Right cardiac atrium (tissue), 5 donors: ENCODE measurements around the gene DENND1C. TPM values are rescaled to one million over a fixed set of nuclear protein-coding genes. Genes with fewer than 3 reads are reported as not detected.
"Not testable (repeated sequence)": the region's sequence is repeated elsewhere in the genome, so short reads cannot be mapped to it uniquely, and the experiment has no call there.

Experiments
- ATAC-seq, 2 donors: fragments of 200-7000 bp; cut with Tn5 transposase; one replicate each; pipeline versions ENCODE4 v1.8.0 to v1.9.1; 2020; ENCODE audit warnings: moderate library complexity in 2 of 2, mild to moderate bottlenecking in 1 of 2
- DNase-seq, 3 donors: peaks; one replicate each; pipeline ENCODE4 v3.0.0-alpha.2; 2020
- H3K27ac ChIP-seq: one replicate; pipeline ENCODE4 v1.5.1; 2013; ENCODE audit warnings: mild to moderate bottlenecking, low read length, control low read depth, moderate library complexity
- H3K27me3 ChIP-seq: one replicate; pipeline ENCODE4 v1.6.1; 2013; ENCODE audit not compliant: control insufficient read depth, insufficient read depth
- H3K4me1 ChIP-seq: one replicate; pipeline ENCODE4 v1.6.1; 2013; ENCODE audit warnings: low read length; ENCODE audit not compliant: control insufficient read depth, insufficient read depth
- H3K4me3 ChIP-seq: one replicate; pipeline ENCODE4 v1.5.1; 2013; ENCODE audit warnings: low read length, control low read depth
- H3K9me3 ChIP-seq: one replicate; pipeline ENCODE4 v1.6.1; 2013; ENCODE audit warnings: low read length; ENCODE audit not compliant: control insufficient read depth
- WGBS: extraction: QIAGEN DNeasy Blood & Tissue Kit; methylation state at CpG from one replicate; pipeline ENCODE4 v1.1.7; 2013; 5-methylcytosine and 5-hydroxymethylcytosine counted together
- intact Hi-C, 4 donors: fragments of 100-400 bp; cut with DNase I; formaldehyde crosslinking; loops; one replicate each; pipeline versions ENCODE4 v1.11.0 to v1.14.0; 2022 to 2023
- polyA plus RNA-seq: library from polyadenylated mRNA; stranded (reverse); fragments of 200-250 nt; gene quantifications from one replicate; pipeline ENCODE4 v1.2.3, GENCODE V29; 2013
- total RNA-seq, 4 donors: library from RNA; stranded (reverse); fragmentation: NEBNext Ultra II Directional; extraction: Animal tissue kit (Norgen Biotek cat#: 25700); gene quantifications; one replicate each; pipeline ENCODE4 v1.2.1, GENCODE V29; 2021
- donor health status: healthy with polysubstance abuse.
- donor health status: DM: no; HTN: yes; CAD: no.
- donor health status: DM: no; HTN: no; CAD: no.
- donor health status: DM: no; HTN: yes; CAD: no; lungs with severe emphysema.
- donor health status: DM: yes; HTN: yes; CAD: no.

The DENND1C gene
- total and polyA plus RNA-seq, 5 donors = 0.54 to 1.9 (median 0.91) TPM

DNA sequence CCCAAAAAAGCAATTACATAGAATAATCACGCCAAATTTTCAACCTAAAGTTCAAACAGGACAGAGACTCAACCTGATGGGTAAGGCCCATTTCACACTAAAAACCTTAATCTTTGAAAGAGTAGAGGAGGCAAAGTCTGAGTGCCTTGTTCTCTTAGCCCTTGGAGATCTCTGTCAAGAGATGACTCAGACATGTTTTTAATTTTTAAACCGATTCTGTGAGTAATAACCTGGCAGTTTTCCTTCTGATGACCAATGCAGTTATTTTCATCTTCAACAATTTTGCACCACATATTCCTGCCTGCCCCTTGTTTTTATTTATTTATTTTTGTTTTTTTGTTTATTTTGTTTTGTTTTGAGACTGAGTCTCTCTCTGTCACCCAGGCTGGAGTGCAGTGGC is 37.7 kb upstream of the DENND1C start:
- H3K4me1 ChIP-seq = no peaks in the 10 kb centered on the region
- DNase-seq = no peak
- H3K4me3 ChIP-seq = no peak overlapping the region
- 55% methylated on average over 2 of the region's 2 CpGs for WGBS
- H3K9me3 ChIP-seq = no peaks in the 10 kb centered on the region
- no peak overlapping the region for H3K27ac ChIP-seq
- intact Hi-C loops = loop anchor here in 3 of 4 donors (5.0 kb wide), 2 partner anchors 113 to 343 kb away; no protein-coding TSS in a partner anchor
- ATAC-seq = no peak
- H3K27me3 ChIP-seq = no peaks in the 10 kb centered on the region

DNA sequence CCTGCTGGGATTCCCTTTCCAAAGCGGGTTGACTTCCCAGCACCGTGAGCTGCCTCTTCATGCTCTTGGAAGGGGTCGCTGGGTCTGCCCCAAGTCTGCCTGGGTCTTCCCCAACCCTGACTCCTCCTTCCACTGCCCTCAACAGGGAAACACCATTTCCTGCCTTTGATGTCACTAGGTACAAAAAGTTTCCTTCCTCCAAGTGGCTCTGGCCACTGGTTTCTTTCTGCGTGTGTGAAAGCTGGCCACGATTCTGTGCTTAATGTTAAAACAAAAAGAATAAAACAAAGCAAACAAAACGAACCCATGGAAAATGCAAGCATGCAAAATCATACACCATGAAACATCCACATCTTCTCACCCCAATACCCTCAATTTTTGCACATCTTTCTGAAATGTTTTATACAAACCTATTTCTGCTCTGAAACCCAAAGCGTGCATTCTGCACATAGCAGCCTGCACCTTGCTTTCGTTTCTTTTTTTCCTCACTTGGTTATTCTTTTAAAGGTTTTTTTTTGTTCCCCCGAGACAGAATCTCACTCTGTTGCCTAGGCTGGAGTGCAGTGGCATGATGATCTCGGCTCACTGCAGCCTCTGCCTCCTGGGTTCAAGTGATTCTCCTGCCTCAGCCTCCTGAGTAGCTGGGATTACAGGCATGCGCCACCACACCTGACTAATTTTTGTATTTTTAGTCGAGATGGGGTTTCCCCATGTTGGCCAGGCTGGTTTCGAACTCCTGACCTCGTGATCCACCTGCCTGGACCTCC is 36.7 kb upstream of the DENND1C start:
- H3K9me3 ChIP-seq = no peaks in the 10 kb centered on the region
- 49% methylated on average over 14 of the region's 14 CpGs for WGBS
- no peak overlapping the region for H3K27ac ChIP-seq
- H3K4me1 ChIP-seq = no peaks in the 10 kb centered on the region
- no peak overlapping the region for H3K4me3 ChIP-seq
- H3K27me3 ChIP-seq = no peaks in the 10 kb centered on the region
- intact Hi-C loops = loop anchor here in 3 of 4 donors (5.0 kb wide), 2 partner anchors 114 to 344 kb away; no protein-coding TSS in a partner anchor
- peak in 1 of 3 donors; percentile 14 for DNase-seq
- ATAC-seq = no peak

DNA sequence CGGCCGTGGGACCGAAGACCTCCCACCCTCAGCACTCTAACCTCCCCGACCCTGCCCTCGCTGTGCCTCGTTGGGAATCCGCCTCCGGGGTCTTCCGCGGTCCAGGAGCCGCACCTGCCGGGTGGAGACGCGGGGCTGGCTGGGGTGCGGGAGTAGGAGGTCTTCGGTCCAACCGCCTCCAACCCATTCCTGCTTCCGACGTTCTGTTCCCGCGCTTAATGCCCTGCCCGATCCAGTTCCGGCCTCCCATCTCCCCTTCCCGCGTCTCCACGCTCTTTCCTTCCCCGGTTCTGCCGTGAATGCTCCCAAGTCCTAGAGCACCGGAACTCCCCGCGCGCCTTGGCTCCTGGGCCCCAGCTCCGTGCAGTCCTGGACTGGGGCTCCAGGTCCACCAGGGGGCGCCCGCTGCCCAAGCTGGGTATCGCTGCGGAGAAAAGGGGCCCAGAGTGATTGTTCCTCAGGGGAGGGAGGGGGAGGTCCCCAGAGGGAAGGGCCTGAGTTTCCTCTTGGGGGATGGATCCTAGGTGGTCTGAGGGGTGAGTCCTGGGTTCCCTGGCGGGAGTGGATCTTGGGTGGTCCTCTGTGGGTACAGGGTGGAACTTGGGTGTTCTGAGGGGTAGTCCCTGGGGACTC is 35.2 kb upstream of the DENND1C start:
- H3K27me3 ChIP-seq = no peaks in the 10 kb centered on the region
- H3K27ac ChIP-seq = no peak overlapping the region
- under 1% methylated on average over 38 of the region's 38 CpGs for WGBS
- no peaks in the 10 kb centered on the region for H3K9me3 ChIP-seq
- intact Hi-C loops = loop anchor here in 3 of 4 donors (5.0 kb wide), 2 partner anchors 116 to 346 kb away; no protein-coding TSS in a partner anchor
- no peaks in the 10 kb centered on the region for H3K4me1 ChIP-seq
- peak; percentile 93 to 97 (median 96) for DNase-seq
- ATAC-seq = peak; percentile 92 to 93
- H3K4me3 ChIP-seq = peak overlapping the region; percentile 35

DNA sequence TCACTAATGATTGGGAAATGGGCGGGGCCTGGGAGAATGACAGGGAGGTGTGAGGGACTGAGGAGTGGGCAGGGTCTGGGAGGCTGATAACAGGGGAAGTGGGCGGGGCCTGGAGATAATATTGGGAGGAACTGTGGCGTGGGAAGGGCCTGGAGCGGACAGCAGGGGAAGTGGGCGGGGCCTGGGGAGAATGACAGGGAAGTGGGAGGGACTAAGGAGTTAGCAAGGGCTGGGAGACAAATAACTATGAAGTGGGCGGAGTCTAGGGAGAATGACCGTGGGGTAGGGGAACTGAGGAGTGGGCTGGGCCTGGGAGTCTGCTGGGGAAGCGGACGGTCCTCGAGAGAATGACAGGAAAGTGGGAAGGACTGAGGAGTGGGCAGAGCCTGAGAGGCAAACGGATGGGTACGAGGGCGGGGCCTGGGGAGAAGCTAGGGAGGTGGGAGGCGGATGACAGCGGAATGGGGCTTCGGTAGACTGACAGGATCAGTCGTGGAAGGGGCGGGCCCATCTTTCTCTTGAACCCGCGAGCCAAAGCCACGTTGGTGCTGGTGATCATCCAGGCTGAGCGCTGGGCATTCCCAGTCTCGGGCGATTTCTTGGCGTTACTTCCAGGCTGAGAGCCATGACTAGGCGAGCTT is 34.6 kb upstream of the DENND1C start:
- H3K27me3 ChIP-seq = no peaks in the 10 kb centered on the region
- ATAC-seq (peak; percentile 95 to 96), DNase-seq (peak; percentile 94 to 97 (median 96))
- H3K27ac ChIP-seq = no peak overlapping the region
- H3K4me1 ChIP-seq = no peaks in the 10 kb centered on the region
- no peaks in the 10 kb centered on the region for H3K9me3 ChIP-seq
- H3K4me3 ChIP-seq = peak overlapping the region; percentile 35
- under 1% methylated on average over 26 of the region's 26 CpGs for WGBS
- intact Hi-C loops = loop anchor here in 3 of 4 donors (5.0 kb wide), 2 partner anchors 116 to 346 kb away; no protein-coding TSS in a partner anchor

DNA sequence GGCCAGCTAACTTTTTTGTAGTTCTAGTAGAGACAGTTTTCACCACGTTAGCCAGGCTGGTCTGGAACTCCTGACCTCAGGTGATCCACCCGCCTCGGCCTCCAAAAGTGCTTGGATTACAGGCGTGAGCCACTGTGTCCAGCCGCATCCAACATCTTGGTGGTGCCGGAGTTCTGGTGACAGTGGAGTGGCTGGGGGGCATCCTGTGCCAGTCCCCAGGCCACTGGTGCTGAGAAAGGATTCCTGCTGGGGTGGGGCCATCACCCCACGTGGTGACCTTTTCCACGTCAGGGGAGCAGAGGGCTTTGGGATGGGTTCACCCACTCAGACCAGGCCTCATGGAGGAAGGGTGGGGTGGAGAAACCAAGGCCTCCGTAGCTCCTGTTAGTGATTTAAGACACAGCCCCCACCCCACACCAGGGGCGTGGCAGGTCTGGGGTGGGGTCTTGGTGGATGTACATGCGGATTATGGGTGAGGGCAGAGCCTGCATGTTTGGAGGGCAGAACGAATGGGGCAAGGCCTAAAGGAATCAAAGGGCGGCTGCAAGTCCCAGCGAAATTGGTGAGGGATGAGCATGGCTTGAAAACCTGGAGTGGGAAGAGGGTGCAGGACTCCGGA is 33.4 kb upstream of the DENND1C start:
- Histone ChIP-seq H3K9me3 (no peaks in the 10 kb centered on the region), H3K27ac (no peak overlapping the region), H3K4me1 (no peaks in the 10 kb centered on the region), H3K4me3 (no peak overlapping the region), H3K27me3 (no peaks in the 10 kb centered on the region)
- intact Hi-C loops = loop anchor here in 3 of 4 donors (5.0 kb wide), 2 partner anchors 117 to 347 kb away; no protein-coding TSS in a partner anchor
- no peak for ATAC-seq
- 88% methylated on average over 15 of the region's 15 CpGs for WGBS
- peak in 1 of 3 donors; percentile 32 for DNase-seq

DNA sequence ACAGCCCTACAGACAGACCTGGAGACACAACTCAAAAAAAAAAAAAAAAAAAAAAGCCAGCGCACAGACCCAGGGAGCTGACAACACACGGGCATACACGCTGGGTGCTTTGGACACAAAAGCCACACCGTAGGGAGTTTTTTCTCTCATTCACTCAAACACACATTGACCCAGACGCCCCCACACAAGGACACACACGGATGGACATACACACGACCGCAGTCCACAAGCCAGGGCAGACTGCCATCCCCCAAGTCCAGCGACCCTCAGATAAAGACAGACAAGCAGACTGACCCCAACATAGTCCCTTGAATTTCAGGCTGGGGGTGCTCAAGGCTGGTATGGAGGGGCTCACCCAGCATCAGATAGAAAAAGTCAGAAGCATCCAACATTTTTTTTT is 32.5 kb upstream of the DENND1C start:
- intact Hi-C loops = no loop called here
- no peaks in the 10 kb centered on the region for H3K9me3 ChIP-seq
- H3K4me3 ChIP-seq = no peak overlapping the region
- peak in 1 of 3 donors; percentile 15 for DNase-seq
- H3K27me3 ChIP-seq = no peaks in the 10 kb centered on the region
- no peak for ATAC-seq
- WGBS = 55% methylated on average over 9 of the region's 9 CpGs
- no peaks in the 10 kb centered on the region for H3K4me1 ChIP-seq
- no peak overlapping the region for H3K27ac ChIP-seq

DNA sequence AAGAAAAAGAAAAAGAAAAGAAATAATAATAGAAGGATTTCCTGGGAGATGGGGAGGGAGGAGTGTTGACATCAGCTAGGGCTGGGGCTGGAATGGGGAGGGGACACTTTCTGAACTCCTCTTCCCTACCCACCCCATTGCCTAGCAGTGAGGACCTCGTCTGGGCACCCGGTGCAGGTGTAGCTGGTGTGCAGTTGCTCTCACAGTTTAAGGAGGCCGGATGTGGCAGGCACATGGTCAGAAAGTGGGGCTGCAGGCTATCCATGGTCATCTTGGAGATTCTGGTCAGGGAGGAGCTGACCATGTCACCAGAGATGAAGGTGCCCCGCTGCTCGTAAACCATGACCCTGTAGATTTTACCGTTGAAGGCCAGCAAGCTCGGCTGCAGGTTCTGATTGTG is 29.0 kb upstream of the DENND1C start:
- Histone ChIP-seq H3K4me3 (no peak overlapping the region), H3K27ac (no peak overlapping the region), H3K4me1 (no peaks in the 10 kb centered on the region), H3K9me3 (no peaks in the 10 kb centered on the region), H3K27me3 (no peaks in the 10 kb centered on the region)
- intact Hi-C loops = no loop called here
- WGBS = 89% methylated on average over 7 of the region's 7 CpGs
- DNase-seq = peak in 1 of 3 donors; percentile 7
- no peak for ATAC-seq

DNA sequence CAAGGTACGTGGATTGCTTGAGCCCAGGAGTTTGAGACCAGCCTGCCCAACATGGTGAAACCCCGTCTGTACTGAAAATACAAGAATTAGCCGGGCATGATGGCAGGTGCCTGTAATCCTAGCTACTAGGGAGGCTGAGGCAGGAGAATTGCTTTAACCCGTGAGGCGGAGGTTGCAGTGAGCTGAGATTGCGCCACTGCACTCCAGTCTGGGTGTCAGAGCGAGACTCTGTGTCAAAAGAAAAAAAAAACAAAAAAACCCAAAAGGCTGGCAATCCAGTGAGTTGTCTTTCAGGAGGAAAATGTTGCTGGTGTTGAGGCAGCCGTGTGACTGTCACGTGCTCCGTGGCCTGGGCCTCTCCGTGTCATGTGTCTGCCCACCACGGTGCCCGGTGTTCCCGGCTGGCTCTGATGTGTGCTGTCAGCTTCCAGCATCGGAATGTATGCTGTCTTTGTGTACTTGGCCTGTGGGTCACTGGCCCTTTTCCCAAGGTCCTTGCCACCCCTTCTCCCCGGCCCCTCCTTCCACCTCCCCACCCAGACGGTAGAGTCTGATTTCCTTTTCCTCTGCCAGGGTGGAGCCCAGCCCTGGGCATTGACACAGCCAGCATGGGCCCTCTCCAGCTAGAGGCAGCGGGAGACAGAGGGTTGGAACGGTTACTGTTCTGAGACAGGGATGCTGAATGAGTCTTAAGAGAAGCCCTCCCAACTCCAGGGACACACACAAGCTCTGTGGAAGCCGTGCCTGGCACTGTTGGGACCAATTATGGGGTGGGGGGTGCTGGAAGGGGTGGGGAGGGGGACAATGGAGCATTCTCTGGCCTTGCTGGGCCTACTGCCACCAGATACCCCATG is 27.8 kb upstream of the DENND1C start:
- H3K4me1 ChIP-seq = no peaks in the 10 kb centered on the region
- no peak overlapping the region for H3K27ac ChIP-seq
- intact Hi-C loops = no loop called here
- H3K27me3 ChIP-seq = no peaks in the 10 kb centered on the region
- ATAC-seq = peak; percentile 42 to 79
- no peaks in the 10 kb centered on the region for H3K9me3 ChIP-seq
- WGBS = 58% methylated on average over 20 of the region's 20 CpGs
- H3K4me3 ChIP-seq = no peak overlapping the region
- DNase-seq = peak in 1 of 3 donors; percentile 46

DNA sequence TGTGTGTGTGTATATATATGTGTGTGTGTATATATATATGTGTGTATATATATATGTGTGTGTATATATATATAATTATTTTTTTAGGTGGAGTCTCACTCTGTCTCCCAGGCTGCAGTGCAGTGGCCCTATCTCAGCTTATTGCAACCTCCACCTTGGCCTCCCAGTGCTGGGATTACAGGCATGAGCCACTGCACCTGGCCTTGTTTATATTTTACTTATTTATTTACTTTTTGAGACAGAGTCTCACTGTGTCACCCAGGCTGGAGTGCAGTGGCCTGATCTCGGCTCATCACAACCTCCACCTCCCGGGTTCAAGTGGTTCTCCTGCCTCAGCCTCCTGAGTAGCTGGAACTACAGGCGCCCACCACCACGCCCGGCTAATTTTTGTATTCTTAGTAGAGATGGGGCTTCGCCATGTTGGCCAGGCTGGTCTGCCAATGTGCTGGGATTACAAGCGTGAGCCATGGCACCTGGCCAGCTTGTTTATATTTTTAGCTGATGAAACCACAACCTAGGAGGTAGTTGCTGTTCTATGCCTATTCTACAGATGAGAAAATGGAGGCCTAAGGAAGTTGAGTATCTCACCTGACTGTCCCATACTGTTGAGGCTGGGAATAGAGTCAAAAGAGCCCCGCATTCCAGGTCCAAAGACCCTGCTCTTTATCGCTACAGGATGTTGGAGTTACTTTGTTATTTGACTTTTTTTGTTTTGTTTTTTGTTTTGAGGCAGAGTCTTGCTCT is 26.6 kb upstream of the DENND1C start:
- H3K27ac ChIP-seq, H3K9me3 ChIP-seq, H3K27me3 ChIP-seq, ATAC-seq, intact Hi-C loops, H3K4me1 ChIP-seq, H3K4me3 ChIP-seq: not testable (repeated sequence)
- WGBS = 85% methylated on average over 9 of the region's 9 CpGs
- peak in 1 of 3 donors; percentile 9 for DNase-seq
